Measurements from ENCODE around the gene MRPL11.

MRPL11 gene

GRCh38 chr11:66429983-66430602, 8.6 kb downstream of the MRPL11 start:
- H3K9me3 ChIP-seq (ENCODE audit: insufficient read depth, low read length), result no peaks in the 10 kb centered on the region
- H3K4me3 ChIP-seq (ENCODE audit: insufficient read depth, low read length, poor library complexity, severe bottlenecking), result no peak overlapping the region
- H3K9ac ChIP-seq (ENCODE audit: low read length), result no peak overlapping the region
- H3K36me3 ChIP-seq (ENCODE audit: low read length), result no peaks in the 10 kb centered on the region
- H3K27me3 ChIP-seq (ENCODE audit: low read length), result no peaks in the 10 kb centered on the region
- no peaks in the 10 kb centered on the region for H3K9me2 ChIP-seq (replicated peaks; ENCODE audit: insufficient read depth, low read length)
- H3K27ac ChIP-seq (ENCODE audit: low read depth, low read length), result no peak overlapping the region
- H3F3A ChIP-seq (ENCODE audit: insufficient read depth), result no peaks in the 10 kb centered on the region
- no peak overlapping the region for H2AFZ ChIP-seq (ENCODE audit: low read depth, low read length, severe bottlenecking)
- H3K79me2 ChIP-seq (ENCODE audit: insufficient read depth, low read length), result no peaks in the 10 kb centered on the region
- no peak overlapping the region for H3K4me2 ChIP-seq (ENCODE audit: low read depth, low read length, poor library complexity, severe bottlenecking)
- peak; percentile 84 for TF ChIP-seq CTCF (IDR thresholded peaks at IDR 0.05; ENCODE audit: insufficient read depth, low read length, poor library complexity, severe bottlenecking)
- no peak for TF ChIP-seq EZH2phosphoT487 (conservative IDR thresholded peaks at IDR 0.05; ENCODE audit: low read length)
- H4K20me1 ChIP-seq (ENCODE audit: low read depth, low read length), result no peaks in the 10 kb centered on the region

GRCh38 chr11:66428933-66429332, 9.7 kb downstream of the MRPL11 start:
- Histone ChIP-seq H3K27me3 (ENCODE audit: low read length) (no peaks in the 10 kb centered on the region), H3K4me2 (ENCODE audit: low read depth, low read length, poor library complexity, severe bottlenecking) (no peak overlapping the region), H3K79me2 (ENCODE audit: insufficient read depth, low read length) (no peaks in the 10 kb centered on the region), H3K36me3 (ENCODE audit: low read length) (no peaks in the 10 kb centered on the region), H2AFZ (ENCODE audit: low read depth, low read length, severe bottlenecking) (no peak overlapping the region), H3K9ac (ENCODE audit: low read length) (no peak overlapping the region), H3K9me3 (ENCODE audit: insufficient read depth, low read length) (no peaks in the 10 kb centered on the region), H3K9me2 (replicated peaks; ENCODE audit: insufficient read depth, low read length) (no peaks in the 10 kb centered on the region), H3K27ac (ENCODE audit: low read depth, low read length) (no peak overlapping the region), H3K4me3 (ENCODE audit: insufficient read depth, low read length, poor library complexity, severe bottlenecking) (no peak overlapping the region), H4K20me1 (ENCODE audit: low read depth, low read length) (no peaks in the 10 kb centered on the region), H3F3A (ENCODE audit: insufficient read depth) (no peaks in the 10 kb centered on the region)
- no peak for TF ChIP-seq CTCF (IDR thresholded peaks at IDR 0.05; ENCODE audit: insufficient read depth, low read length, poor library complexity, severe bottlenecking)

GRCh38 chr11:66426314-66426713, 12.3 kb downstream of the MRPL11 start:
- TF ChIP-seq EZH2phosphoT487 (conservative IDR thresholded peaks at IDR 0.05; ENCODE audit: low read length), result no peak
- Histone ChIP-seq H3K4me3 (ENCODE audit: insufficient read depth, low read length, poor library complexity, severe bottlenecking) (no peak overlapping the region), H3K9me3 (ENCODE audit: insufficient read depth, low read length) (no peaks in the 10 kb centered on the region), H4K20me1 (ENCODE audit: low read depth, low read length) (no peaks in the 10 kb centered on the region), H2AFZ (ENCODE audit: low read depth, low read length, severe bottlenecking) (no peak overlapping the region), H3K4me2 (ENCODE audit: low read depth, low read length, poor library complexity, severe bottlenecking) (no peak overlapping the region), H3K9me2 (replicated peaks; ENCODE audit: insufficient read depth, low read length) (no peaks in the 10 kb centered on the region), H3K36me3 (ENCODE audit: low read length) (no peaks in the 10 kb centered on the region), H3K27me3 (ENCODE audit: low read length) (no peaks in the 10 kb centered on the region), H3K27ac (ENCODE audit: low read depth, low read length) (no peak overlapping the region), H3K9ac (ENCODE audit: low read length) (no peak overlapping the region), H3F3A (ENCODE audit: insufficient read depth) (no peaks in the 10 kb centered on the region), H3K79me2 (ENCODE audit: insufficient read depth, low read length) (no peaks in the 10 kb centered on the region)

- Histone ChIP-seq H4K20me1 (ENCODE audit: low read depth, low read length) (no peaks in the 10 kb centered on the region), H3F3A (ENCODE audit: insufficient read depth) (no peaks in the 10 kb centered on the region), H3K4me2 (ENCODE audit: low read depth, low read length, poor library complexity, severe bottlenecking) (no peak overlapping the region), H3K9ac (ENCODE audit: low read length) (no peak overlapping the region), H2AFZ (ENCODE audit: low read depth, low read length, severe bottlenecking) (no peak overlapping the region), H3K27ac (ENCODE audit: low read depth, low read length) (no peak overlapping the region), H3K9me2 (replicated peaks; ENCODE audit: insufficient read depth, low read length) (no peaks in the 10 kb centered on the region), H3K27me3 (ENCODE audit: low read length) (no peaks in the 10 kb centered on the region), H3K79me2 (ENCODE audit: insufficient read depth, low read length) (no peaks in the 10 kb centered on the region), H3K36me3 (ENCODE audit: low read length) (no peaks in the 10 kb centered on the region), H3K9me3 (ENCODE audit: insufficient read depth, low read length) (no peaks in the 10 kb centered on the region), H3K4me3 (ENCODE audit: insufficient read depth, low read length, poor library complexity, severe bottlenecking) (no peak overlapping the region)
- TF ChIP-seq EZH2phosphoT487 (conservative IDR thresholded peaks at IDR 0.05; ENCODE audit: low read length), result no peak
- no peak for TF ChIP-seq CTCF (IDR thresholded peaks at IDR 0.05; ENCODE audit: insufficient read depth, low read length, poor library complexity, severe bottlenecking)
Observed at GRCh38 chr11:66421492-66422205, 17.0 kb downstream of the MRPL11 start.

Data from SU-DHL-6 (cell line).